ENCODE data around the gene ARHGEF1. TPM values are rescaled to one million over a fixed set of nuclear protein-coding genes. Genes with fewer than 3 reads are reported as not detected.

Gene ARHGEF1
- polyA plus RNA-seq, 3 donors: 29.8 to 32.8 (median 30.4) TPM

DNA sequence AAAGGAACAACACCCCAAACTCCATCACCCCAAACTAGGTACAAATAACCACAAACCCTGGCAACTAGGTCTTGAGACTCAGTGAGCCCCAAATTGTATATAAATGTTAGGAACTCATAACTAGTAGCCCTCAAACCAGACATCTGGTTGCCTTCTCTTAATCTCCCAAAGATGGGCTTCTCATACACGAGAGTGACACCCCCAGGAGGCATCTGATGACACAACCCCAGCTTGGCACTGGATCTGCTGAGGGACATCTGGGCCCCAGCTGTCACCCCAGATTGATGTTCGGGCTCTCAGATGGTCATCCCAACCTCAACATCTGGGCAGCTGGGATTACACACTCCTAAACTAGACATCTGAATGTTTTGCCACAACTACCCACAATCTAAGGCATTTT lies 61.4 kb downstream of the ARHGEF1 start:
- no peak for DNase-seq (ENCODE audit: low read depth in 3 of 3, low spot score in 2 of 3)

DNA sequence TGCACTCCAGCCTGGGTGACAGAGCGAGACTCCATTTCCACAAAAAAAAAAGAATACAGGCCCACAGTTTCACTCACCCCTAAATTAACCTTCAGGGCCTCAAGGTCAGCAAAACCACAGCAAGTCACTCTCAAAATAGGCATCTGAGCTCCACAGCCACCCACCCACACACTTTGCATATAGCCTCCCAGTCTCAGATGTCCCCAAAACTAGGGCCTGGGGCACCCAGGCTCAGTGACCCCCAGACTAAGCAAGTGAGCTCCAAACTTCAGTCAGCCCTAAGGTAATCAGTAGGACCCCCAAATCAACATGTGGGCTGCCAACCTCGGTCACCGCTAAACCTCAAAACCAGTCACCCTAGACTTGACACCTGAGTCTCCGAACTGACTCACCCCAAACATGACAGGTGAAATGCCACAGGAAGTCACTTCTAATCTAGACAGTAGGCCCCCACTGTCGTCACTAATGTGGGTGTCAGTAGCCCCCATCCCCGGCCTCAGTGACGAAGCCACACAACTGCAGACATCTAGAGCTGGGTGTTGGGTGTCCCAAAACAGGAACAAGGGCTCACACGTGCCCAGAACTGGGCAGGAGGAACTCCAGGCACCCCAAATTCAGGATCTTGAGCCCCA lies 62.3 kb downstream of the ARHGEF1 start:
- no peak for DNase-seq (ENCODE audit: low read depth in 3 of 3, low spot score in 2 of 3)

DNA sequence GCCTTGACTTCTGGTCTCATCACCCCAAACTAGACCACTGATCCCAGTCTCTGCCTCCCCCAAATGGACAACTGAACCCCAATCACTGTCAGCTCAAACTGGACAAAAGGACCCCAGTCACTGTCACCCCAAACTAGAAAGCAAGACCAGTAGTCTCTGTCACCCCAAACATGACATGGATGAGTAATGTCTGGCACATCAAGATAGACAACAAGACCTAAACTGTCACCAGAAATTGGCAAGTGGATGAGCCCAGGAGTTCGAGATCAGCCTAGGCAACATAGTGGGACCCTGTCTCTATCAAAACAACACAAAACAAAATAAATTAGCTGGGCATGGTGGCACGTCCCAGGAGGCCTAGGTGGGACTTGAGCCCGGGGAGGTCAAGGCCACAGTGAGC lies 64.1 kb downstream of the ARHGEF1 start:
- DNase-seq (ENCODE audit: low read depth in 3 of 3, low spot score in 2 of 3): no peak

DNA sequence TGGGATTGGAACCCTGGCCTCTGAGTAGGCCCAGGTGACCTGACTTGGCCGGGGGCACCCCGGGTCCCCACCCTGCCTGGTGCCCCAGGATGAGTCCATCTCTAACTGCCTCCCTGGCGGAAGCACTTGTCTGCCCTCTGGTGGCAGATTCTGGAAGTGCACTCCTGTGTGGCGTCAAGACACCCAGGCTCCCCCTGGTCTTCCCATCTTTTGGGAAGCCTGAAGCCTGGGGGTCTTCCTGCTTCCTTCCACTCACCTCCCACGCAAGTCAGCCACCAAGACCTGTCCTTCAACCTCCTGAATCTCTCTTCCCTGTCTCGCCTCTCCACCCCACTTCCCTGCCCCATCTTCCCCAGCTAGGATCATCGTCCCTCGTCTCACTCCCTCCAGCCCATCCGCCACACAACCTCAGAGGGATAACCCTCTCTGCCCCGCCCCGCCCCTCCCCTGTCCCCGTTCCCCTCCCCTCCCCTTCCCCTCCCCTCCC lies 68.7 kb downstream of the ARHGEF1 start:
- no peak for DNase-seq (ENCODE audit: low read depth in 3 of 3, low spot score in 2 of 3)

DNA sequence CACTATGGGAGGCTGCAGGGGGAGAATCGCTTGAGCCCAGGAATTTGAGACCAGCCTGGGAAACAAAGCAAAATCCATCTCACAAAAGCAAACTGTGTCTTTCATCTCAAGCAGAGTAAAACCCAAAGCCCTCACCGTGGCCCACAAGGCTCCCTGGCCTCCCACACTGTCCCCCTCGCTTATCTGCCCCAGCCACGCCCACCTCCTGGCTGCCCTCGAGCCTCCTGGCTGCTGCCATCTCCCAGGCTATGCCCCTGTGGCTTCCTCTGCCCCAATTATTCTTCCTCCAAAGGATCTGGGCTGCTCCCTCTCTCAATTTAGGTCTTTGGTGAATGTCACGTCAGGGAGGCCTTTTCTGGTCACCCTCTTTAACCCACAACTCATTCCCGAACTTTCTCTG lies 72.5 kb downstream of the ARHGEF1 start:
- no peak for DNase-seq (ENCODE audit: low read depth in 3 of 3, low spot score in 2 of 3)

DNA sequence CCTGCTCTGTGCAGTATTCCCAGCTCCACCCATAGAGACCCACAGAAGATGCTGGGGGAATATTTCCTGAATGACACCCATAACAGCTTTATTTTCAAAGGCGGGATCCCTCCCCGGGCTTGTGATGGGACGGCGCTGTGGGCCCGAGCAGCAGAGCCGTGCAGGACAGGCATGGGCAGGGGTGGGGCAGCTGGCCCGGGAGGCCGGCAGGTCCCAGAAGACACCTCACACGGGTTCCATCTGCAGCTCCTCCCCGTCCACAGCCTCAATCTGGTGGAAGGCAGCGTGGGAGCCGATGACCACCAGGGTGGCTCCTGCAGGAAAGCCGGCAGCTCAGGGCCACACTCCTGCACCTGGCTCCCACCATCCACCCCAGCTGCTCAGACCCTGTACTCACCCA lies 73.6 kb downstream of the ARHGEF1 start:
- no peak for DNase-seq (ENCODE audit: low read depth in 3 of 3, low spot score in 2 of 3)

Other genes starting within 250 kb of the ARHGEF1 start
- not detected for gene CEACAM7, start 194.9 kb upstream of the ARHGEF1 start, polyA plus RNA-seq (ENCODE audit: insufficient read length in 3 of 3)
- gene CEACAM5, start 174.6 kb upstream of the ARHGEF1 start, polyA plus RNA-seq (ENCODE audit: insufficient read length in 3 of 3): under 1 TPM in 2 of 3 donors, not detected in 1; 0.08 to 0.65 TPM
- under 1 TPM; 0.08 to 0.24 (median 0.10) TPM for gene CEACAM6, start 127.7 kb upstream of the ARHGEF1 start, polyA plus RNA-seq (ENCODE audit: insufficient read length in 3 of 3)
- gene CEACAM3, start 86.6 kb upstream of the ARHGEF1 start, polyA plus RNA-seq (ENCODE audit: insufficient read length in 3 of 3): not detected
- not detected for gene LYPD4, start 38.5 kb upstream of the ARHGEF1 start, polyA plus RNA-seq (ENCODE audit: insufficient read length in 3 of 3)
- not detected for gene DMRTC2, start 38.1 kb upstream of the ARHGEF1 start, polyA plus RNA-seq (ENCODE audit: insufficient read length in 3 of 3)
- gene RPS19, start 22.9 kb upstream of the ARHGEF1 start, polyA plus RNA-seq (ENCODE audit: insufficient read length in 3 of 3): 1,000 to 10,000 TPM; 1,197 to 1,314 (median 1,210) TPM
- gene CD79A, start 5.9 kb upstream of the ARHGEF1 start, polyA plus RNA-seq (ENCODE audit: insufficient read length in 3 of 3): under 1 TPM; 0.61 to 0.87 (median 0.71) TPM
- gene ERFL, start 45.3 kb downstream of the ARHGEF1 start, polyA plus RNA-seq (ENCODE audit: insufficient read length in 3 of 3): under 1 TPM; 0.06 to 0.07 (median 0.06) TPM
- 10 to 100 TPM; 42.3 to 79.3 (median 66.9) TPM for gene RABAC1, start 76.1 kb downstream of the ARHGEF1 start, polyA plus RNA-seq (ENCODE audit: insufficient read length in 3 of 3)
- under 1 TPM in 1 of 3 donors, not detected in 2; 0.62 TPM for gene ATP1A3, start 111.0 kb downstream of the ARHGEF1 start, polyA plus RNA-seq (ENCODE audit: insufficient read length in 3 of 3)
- 10 to 100 TPM; 19.1 to 20.0 (median 19.4) TPM for gene GRIK5, start 187.0 kb downstream of the ARHGEF1 start, polyA plus RNA-seq (ENCODE audit: insufficient read length in 3 of 3)
- 10 to 100 TPM; 12.1 to 15.1 (median 14.0) TPM for gene ZNF574, start 193.0 kb downstream of the ARHGEF1 start, polyA plus RNA-seq (ENCODE audit: insufficient read length in 3 of 3)
- gene POU2F2, start 249.3 kb downstream of the ARHGEF1 start, polyA plus RNA-seq (ENCODE audit: insufficient read length in 3 of 3): 1 to 10 TPM in 2 of 3 donors, under 1 TPM in 1; 0.72 to 1.3 (median 1.1) TPM

Data from right renal cortex interstitium (tissue), 3 donors.